MCF 10A (cell line): ENCODE data around the gene ANO2. TPM values are rescaled to one million over a fixed set of nuclear protein-coding genes. Genes with fewer than 3 reads are reported as not detected.

Source experiments
- BruUV-seq: library from RNA; stranded (reverse); fragments of 400-500 nt; replicated peaks from 2 replicates; lab custom pipeline; 2021; lab: Mats Ljungman, UMichigan
- CTCF ChIA-PET: fragments of 300-600 bp; sonication (Branson Sonifier 250); formaldehyde crosslinking; extraction: SDS; loops from one replicate; lab custom pipeline; 2021; ENCODE audit warnings: antibody characterized with exemption, inconsistent platforms; lab: Yijun Ruan, JAX
- POLR2A ChIA-PET: fragments of 300-600, 350-650 bp; sonication (Branson Sonifier 250); formaldehyde crosslinking; extraction: SDS; loops from one replicate; lab custom pipeline; 2020; ENCODE audit warnings: antibody characterized with exemption, inconsistent platforms; lab: Yijun Ruan, JAX
- DNase-seq: peaks from one replicate; pipeline ENCODE4 v3.0.0-alpha.2; 2018; ENCODE audit not compliant: unreplicated experiment
- H3K27ac Mint-ChIP-seq: one replicate; pipeline ENCODE4 v1.8.0; 2022; ENCODE audit warnings: mild to moderate bottlenecking, low read depth, mixed read lengths; ENCODE audit not compliant: unreplicated experiment
- H3K27me3 Mint-ChIP-seq: one replicate; pipeline ENCODE4 v1.8.0; 2022; ENCODE audit warnings: mixed read lengths; ENCODE audit not compliant: insufficient read depth, unreplicated experiment
- H3K36me3 Mint-ChIP-seq: one replicate; pipeline ENCODE4 v1.8.0; 2022; ENCODE audit warnings: mild to moderate bottlenecking, moderate library complexity, mixed read lengths; ENCODE audit not compliant: insufficient read depth, unreplicated experiment
- H3K4me1 Mint-ChIP-seq: one replicate; pipeline ENCODE4 v1.8.0; 2022; ENCODE audit warnings: mixed read lengths; ENCODE audit not compliant: insufficient read depth, unreplicated experiment
- H3K4me3 Mint-ChIP-seq: one replicate; pipeline ENCODE4 v1.8.0; 2022; ENCODE audit warnings: mild to moderate bottlenecking, moderate library complexity, mixed read lengths; ENCODE audit not compliant: unreplicated experiment
- H3K9me3 Mint-ChIP-seq: one replicate; pipeline ENCODE4 v1.8.0; 2022; ENCODE audit warnings: mixed read lengths; ENCODE audit not compliant: unreplicated experiment
- intact Hi-C: fragments of 100-400 bp; cut with micrococcal nuclease; formaldehyde crosslinking; loops from 2 replicates; pipeline ENCODE4 v1.14.1; 2022
- total RNA-seq: library from RNA; stranded (reverse); gene quantifications from 2 replicates; pipeline ENCODE4 v1.2.3, GENCODE V29; 2022
- TF ChIP-seq, protein P1 (sequence below): fragments of 200-600 bp; IDR thresholded peaks from one replicate; pipeline ENCODE4 v1.8.0; 2022; ENCODE audit warnings: antibody characterized with exemption, mild to moderate bottlenecking; ENCODE audit not compliant: unreplicated experiment

ANO2 gene
- total RNA-seq, 1 experiment from 2014 or later = not detected

DNA sequence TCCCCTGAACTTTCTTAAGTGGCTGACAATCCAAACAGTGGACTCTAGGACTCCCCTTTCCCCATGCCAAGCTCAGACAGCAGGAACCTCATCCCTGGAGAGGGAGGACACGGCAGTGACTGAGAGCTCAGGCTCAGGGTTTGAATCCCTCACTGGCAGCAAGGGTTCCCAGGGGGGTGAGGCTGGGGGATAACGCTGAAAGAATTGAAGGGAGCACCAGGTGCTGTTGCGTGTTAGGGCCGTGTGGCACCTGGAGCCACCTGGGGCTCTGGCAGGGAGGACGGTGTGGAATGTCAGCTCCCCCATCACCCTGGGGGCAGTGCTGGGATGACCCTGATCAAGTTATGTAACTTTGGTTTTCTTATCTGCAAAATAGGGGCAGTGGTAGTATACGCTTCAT, 40.1 kb downstream of the ANO2 start:
- BruUV-seq = no TSS peak
- POLR2A ChIA-PET = no interaction called here
- intact Hi-C loops = no loop called here

DNA sequence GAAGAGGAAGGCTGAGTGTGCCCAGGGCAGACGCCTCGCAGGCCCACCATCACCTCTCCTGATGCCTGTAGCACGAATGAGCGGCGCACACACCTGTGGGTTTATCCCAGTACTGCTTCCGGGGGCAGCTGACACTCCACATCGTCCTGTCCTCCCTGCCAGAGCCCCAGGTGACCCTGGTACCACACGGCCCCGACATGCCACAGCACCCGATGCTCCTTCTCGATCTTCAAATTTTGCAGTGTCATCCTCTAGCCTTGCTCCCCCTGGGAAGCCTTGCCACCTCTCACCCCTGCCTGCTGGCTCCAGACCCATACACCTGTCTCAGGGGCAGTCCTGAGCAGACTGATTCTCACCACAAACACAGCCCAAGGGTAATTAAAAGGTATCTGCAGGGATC, 40.6 kb downstream of the ANO2 start:
- ChIA-PET POLR2A (no interaction called here), CTCF (no interaction called here)
- DNase-seq = no peak
- Mint-ChIP-seq H3K4me3 (no peak overlapping the region), H3K27me3 (no peaks in the 10 kb centered on the region), H3K4me1 (no peaks in the 10 kb centered on the region), H3K27ac (no peak overlapping the region), H3K9me3 (peaks cover 8% of the 10 kb centered on the region), H3K36me3 (no peaks in the 10 kb centered on the region)
- TF ChIP-seq, protein P1, sequence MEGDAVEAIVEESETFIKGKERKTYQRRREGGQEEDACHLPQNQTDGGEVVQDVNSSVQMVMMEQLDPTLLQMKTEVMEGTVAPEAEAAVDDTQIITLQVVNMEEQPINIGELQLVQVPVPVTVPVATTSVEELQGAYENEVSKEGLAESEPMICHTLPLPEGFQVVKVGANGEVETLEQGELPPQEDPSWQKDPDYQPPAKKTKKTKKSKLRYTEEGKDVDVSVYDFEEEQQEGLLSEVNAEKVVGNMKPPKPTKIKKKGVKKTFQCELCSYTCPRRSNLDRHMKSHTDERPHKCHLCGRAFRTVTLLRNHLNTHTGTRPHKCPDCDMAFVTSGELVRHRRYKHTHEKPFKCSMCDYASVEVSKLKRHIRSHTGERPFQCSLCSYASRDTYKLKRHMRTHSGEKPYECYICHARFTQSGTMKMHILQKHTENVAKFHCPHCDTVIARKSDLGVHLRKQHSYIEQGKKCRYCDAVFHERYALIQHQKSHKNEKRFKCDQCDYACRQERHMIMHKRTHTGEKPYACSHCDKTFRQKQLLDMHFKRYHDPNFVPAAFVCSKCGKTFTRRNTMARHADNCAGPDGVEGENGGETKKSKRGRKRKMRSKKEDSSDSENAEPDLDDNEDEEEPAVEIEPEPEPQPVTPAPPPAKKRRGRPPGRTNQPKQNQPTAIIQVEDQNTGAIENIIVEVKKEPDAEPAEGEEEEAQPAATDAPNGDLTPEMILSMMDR = no peak
- intact Hi-C loops = no loop called here
- BruUV-seq = no TSS peak

More for the DNA sequence above, 40.1 kb downstream of the ANO2 start:
- no peak overlapping the region for H3K27ac Mint-ChIP-seq
- TF ChIP-seq, protein P1 = no peak
- H3K4me1 Mint-ChIP-seq = no peaks in the 10 kb centered on the region
- CTCF ChIA-PET = no interaction called here
- no peaks in the 10 kb centered on the region for H3K27me3 Mint-ChIP-seq
- H3K36me3 Mint-ChIP-seq = no peaks in the 10 kb centered on the region
- no peak for DNase-seq
- H3K9me3 Mint-ChIP-seq = peaks cover 8% of the 10 kb centered on the region
- no peak overlapping the region for H3K4me3 Mint-ChIP-seq

DNA sequence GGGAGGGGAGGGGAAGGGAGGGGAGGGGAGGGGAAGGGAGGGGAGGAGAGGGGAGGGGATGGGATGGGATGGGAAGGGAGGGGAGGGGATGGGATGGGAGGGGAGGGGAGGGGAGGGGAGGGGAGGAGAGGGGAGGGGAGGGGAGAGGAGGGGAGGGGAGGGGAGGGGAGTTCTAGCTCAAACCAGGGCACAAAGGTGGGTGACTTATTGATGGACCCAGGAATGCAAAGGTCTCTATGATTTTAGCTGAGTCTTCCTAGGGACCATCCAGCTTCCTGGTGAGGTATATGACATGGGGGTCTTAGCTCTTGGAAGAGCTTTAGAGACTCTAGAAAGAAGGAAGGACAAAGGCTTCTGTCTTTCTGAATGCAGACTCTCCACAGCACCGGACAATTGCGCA, 42.3 kb downstream of the ANO2 start:
- H3K27ac Mint-ChIP-seq = no peak overlapping the region
- POLR2A ChIA-PET = no interaction called here
- no peaks in the 10 kb centered on the region for H3K4me1 Mint-ChIP-seq
- H3K27me3 Mint-ChIP-seq = no peaks in the 10 kb centered on the region
- no TSS peak for BruUV-seq
- no peak for DNase-seq
- H3K36me3 Mint-ChIP-seq = no peaks in the 10 kb centered on the region
- H3K4me3 Mint-ChIP-seq = no peak overlapping the region
- peaks cover 12% of the 10 kb centered on the region for H3K9me3 Mint-ChIP-seq
- intact Hi-C loops = no loop called here
- CTCF ChIA-PET = interaction anchor here (0.6 kb wide), 1 partner anchor 212 kb away, joined by 3 read pairs; no protein-coding TSS in a partner anchor
- TF ChIP-seq, protein P1 = no peak

DNA sequence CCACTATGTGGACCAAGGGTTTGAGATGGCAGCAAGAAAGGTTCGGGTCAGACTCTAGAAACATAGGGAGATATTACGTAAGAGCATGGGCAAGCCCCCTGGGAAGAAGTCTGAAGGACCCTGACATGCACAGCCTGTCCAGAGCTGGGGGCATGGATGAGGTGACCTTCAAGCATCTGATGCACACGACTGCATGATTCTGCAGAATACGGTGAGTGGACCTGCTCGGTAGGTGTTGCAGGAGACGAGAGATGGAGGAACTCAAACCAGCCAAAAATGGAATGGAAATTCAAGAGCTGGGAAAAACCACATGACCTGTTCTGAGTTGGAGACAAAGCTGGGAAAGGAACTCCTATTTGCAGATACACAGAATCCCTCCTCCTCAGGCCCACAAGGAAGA, 43.6 kb downstream of the ANO2 start:
- intact Hi-C loops = no loop called here
- H3K4me3 Mint-ChIP-seq = no peak overlapping the region
- no peak for DNase-seq
- ChIA-PET POLR2A (no interaction called here), CTCF (interaction anchor here (0.6 to 0.7 kb wide), 2 partner anchors 25 to 87 kb away, joined by 3 to 6 read pairs; no protein-coding TSS in a partner anchor)
- no peaks in the 10 kb centered on the region for H3K27me3 Mint-ChIP-seq
- no TSS peak for BruUV-seq
- TF ChIP-seq, protein P1 = no peak
- no peak overlapping the region for H3K27ac Mint-ChIP-seq
- H3K9me3 Mint-ChIP-seq = peaks cover 24% of the 10 kb centered on the region
- no peaks in the 10 kb centered on the region for H3K4me1 Mint-ChIP-seq
- H3K36me3 Mint-ChIP-seq = no peaks in the 10 kb centered on the region
